ENCODE measurements around the gene SETD2. TPM values are rescaled to one million over a fixed set of nuclear protein-coding genes. Genes with fewer than 3 reads are reported as not detected.

The SETD2 gene
- total RNA-seq, 2 donors from 2014 or later = 59.0 to 61.5 TPM

DNA sequence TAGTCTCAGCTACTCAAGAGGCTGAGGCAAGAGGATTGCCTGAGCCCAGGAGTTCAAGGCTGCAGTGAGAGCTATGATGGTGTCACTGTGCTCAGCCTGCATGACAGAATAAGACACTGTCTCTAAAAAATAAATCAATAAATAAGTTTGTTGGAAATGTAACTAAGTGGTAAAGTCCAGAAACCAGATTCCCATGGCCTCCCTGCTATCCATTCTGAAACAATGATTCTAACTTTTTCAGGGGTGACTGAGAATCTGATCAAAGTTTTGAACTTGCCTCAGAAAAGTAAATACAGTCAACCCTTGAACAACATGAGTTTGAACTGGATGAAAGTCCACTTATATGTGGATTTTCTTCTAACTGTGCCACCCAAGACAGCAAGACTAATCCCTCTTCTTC is 98.2 kb downstream of the SETD2 start:
- no peak overlapping the region for H3K4me3 ChIP-seq (ENCODE audit: low read length)
- H3K27me3 ChIP-seq (ENCODE audit: control insufficient read depth, insufficient read depth, low read length, poor library complexity, severe bottlenecking) = no peaks in the 10 kb centered on the region
- no peak overlapping the region for H3K27ac Mint-ChIP-seq
- peaks cover 10% of the 10 kb centered on the region for H3K4me1 Mint-ChIP-seq
- TF ChIP-seq, protein P1, sequence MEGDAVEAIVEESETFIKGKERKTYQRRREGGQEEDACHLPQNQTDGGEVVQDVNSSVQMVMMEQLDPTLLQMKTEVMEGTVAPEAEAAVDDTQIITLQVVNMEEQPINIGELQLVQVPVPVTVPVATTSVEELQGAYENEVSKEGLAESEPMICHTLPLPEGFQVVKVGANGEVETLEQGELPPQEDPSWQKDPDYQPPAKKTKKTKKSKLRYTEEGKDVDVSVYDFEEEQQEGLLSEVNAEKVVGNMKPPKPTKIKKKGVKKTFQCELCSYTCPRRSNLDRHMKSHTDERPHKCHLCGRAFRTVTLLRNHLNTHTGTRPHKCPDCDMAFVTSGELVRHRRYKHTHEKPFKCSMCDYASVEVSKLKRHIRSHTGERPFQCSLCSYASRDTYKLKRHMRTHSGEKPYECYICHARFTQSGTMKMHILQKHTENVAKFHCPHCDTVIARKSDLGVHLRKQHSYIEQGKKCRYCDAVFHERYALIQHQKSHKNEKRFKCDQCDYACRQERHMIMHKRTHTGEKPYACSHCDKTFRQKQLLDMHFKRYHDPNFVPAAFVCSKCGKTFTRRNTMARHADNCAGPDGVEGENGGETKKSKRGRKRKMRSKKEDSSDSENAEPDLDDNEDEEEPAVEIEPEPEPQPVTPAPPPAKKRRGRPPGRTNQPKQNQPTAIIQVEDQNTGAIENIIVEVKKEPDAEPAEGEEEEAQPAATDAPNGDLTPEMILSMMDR (conservative IDR thresholded peaks at IDR 0.05) = no peak
- H3K9me3 Mint-ChIP-seq = no peaks in the 10 kb centered on the region
- no peaks in the 10 kb centered on the region for H3K27me3 Mint-ChIP-seq (ENCODE audit: insufficient read depth)
- no peaks in the 10 kb centered on the region for H3K4me1 ChIP-seq (ENCODE audit: control insufficient read depth, insufficient read depth, low read length)
- peaks cover 81% of the 10 kb centered on the region for H3K36me3 ChIP-seq (ENCODE audit: control insufficient read depth, insufficient read depth, low read length)
- H3K9me3 ChIP-seq (ENCODE audit: control insufficient read depth, low read length) = no peaks in the 10 kb centered on the region
- DNase-seq = no peak
- no peak overlapping the region for H3K9ac ChIP-seq (ENCODE audit: extremely low read depth, low read length, poor library complexity, severe bottlenecking)
- H3K36me3 Mint-ChIP-seq (ENCODE audit: low read depth) = peaks cover 44% of the 10 kb centered on the region
- H3K27ac ChIP-seq (ENCODE audit: low read depth, low read length) = no peak overlapping the region
- no peak overlapping the region for H3K4me3 Mint-ChIP-seq

DNA sequence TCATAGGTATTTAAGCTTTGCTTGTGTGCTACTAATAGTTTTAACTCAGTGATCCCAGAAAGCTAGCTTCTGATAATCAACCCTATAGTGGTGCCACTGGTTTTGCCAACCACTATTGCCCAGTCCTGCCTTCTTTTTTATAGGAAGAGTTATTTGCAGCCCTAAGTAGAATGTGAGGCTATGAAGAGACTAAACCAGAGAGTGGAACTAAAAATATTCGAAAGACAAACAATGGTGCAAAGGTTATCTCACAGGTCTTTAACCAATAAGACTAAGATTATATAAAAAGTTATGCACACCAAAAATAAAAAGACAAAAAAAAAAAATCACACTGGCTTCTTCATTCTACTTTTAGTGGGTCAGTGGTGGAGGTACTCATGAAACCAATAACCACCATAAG is 98.9 kb downstream of the SETD2 start:
- no peaks in the 10 kb centered on the region for H3K27me3 Mint-ChIP-seq (ENCODE audit: insufficient read depth)
- no peak overlapping the region for H3K4me3 ChIP-seq (ENCODE audit: low read length)
- H3K27me3 ChIP-seq (ENCODE audit: control insufficient read depth, insufficient read depth, low read length, poor library complexity, severe bottlenecking) = no peaks in the 10 kb centered on the region
- no peaks in the 10 kb centered on the region for H3K4me1 ChIP-seq (ENCODE audit: control insufficient read depth, insufficient read depth, low read length)
- no peak overlapping the region for H3K9ac ChIP-seq (ENCODE audit: extremely low read depth, low read length, poor library complexity, severe bottlenecking)
- peaks cover 43% of the 10 kb centered on the region for H3K36me3 Mint-ChIP-seq (ENCODE audit: low read depth)
- DNase-seq = no peak
- H3K36me3 ChIP-seq (ENCODE audit: control insufficient read depth, insufficient read depth, low read length) = peaks cover 75% of the 10 kb centered on the region
- no peak overlapping the region for H3K27ac Mint-ChIP-seq
- H3K4me3 Mint-ChIP-seq = no peak overlapping the region
- TF ChIP-seq, protein P1 (conservative IDR thresholded peaks at IDR 0.05) = no peak
- H3K9me3 Mint-ChIP-seq = no peaks in the 10 kb centered on the region
- no peaks in the 10 kb centered on the region for H3K9me3 ChIP-seq (ENCODE audit: control insufficient read depth, low read length)
- H3K27ac ChIP-seq (ENCODE audit: low read depth, low read length) = no peak overlapping the region
- 100% methylated on average over 1 of the region's 1 CpG; no CpG with 5 or more reads in 1 of the 2 experiments for WGBS, 2 experiments (ENCODE audit: insufficient coverage in 1 of 2, insufficient read length in 1 of 2)
- H3K4me1 Mint-ChIP-seq = peaks cover 10% of the 10 kb centered on the region

DNA sequence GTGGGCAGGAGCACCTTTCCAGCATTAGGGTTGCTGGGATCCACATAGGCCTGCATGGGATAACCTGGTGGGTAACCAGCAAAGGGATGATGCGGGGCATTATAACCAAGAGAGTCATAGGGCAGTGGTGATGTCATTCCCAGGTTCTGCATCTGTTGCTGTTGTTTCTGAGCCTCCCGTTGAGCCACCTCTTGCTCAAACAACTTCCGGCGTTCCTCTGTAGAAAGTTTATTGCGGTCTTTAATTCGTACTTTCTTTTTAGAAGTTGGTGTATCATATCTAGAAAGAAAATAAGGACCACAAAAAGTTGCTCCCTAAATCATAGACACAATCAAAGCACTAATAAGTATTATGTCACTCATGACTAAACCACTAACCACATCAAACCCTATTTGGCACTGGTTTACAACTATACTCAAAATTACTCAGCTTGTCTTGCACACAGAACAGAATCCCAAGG is 106.7 kb downstream of the SETD2 start:
- Histone ChIP-seq H3K27ac (ENCODE audit: low read depth, low read length) (no peak overlapping the region), H3K4me3 (ENCODE audit: low read length) (no peak overlapping the region), H3K27me3 (ENCODE audit: control insufficient read depth, insufficient read depth, low read length, poor library complexity, severe bottlenecking) (no peaks in the 10 kb centered on the region), H3K9me3 (ENCODE audit: control insufficient read depth, low read length) (no peaks in the 10 kb centered on the region), H3K4me1 (ENCODE audit: control insufficient read depth, insufficient read depth, low read length) (no peaks in the 10 kb centered on the region), H3K9ac (ENCODE audit: extremely low read depth, low read length, poor library complexity, severe bottlenecking) (no peak overlapping the region), H3K36me3 (ENCODE audit: control insufficient read depth, insufficient read depth, low read length) (peaks cover 42% of the 10 kb centered on the region)
- peaks cover 45% of the 10 kb centered on the region for H3K36me3 Mint-ChIP-seq (ENCODE audit: low read depth)
- WGBS, 2 experiments (ENCODE audit: insufficient coverage in 1 of 2, insufficient read length in 1 of 2) = 98 to 100% methylated on average over 1 to 6 of the region's 6 CpGs
- H3K27me3 Mint-ChIP-seq (ENCODE audit: insufficient read depth) = no peaks in the 10 kb centered on the region
- no peak overlapping the region for H3K4me3 Mint-ChIP-seq
- H3K27ac Mint-ChIP-seq = no peak overlapping the region
- no peaks in the 10 kb centered on the region for H3K9me3 Mint-ChIP-seq
- TF ChIP-seq, protein P1 (conservative IDR thresholded peaks at IDR 0.05) = no peak
- no peak for DNase-seq
- H3K4me1 Mint-ChIP-seq = peaks cover 19% of the 10 kb centered on the region

Data from endodermal cell (in vitro differentiated cells).